Choroid plexus epithelial cell (primary cell): Measurements from ENCODE around the gene SLC22A1.

Experiments used
- DNase-seq: peaks from one replicate; pipeline ENCODE4 v3.0.0-alpha.2; 2010; ENCODE audit warnings: low read depth
- H3K4me3 ChIP-seq: 2 replicates; pipeline ENCODE4 v1.5.1; 2011; ENCODE audit warnings: low read depth, mild to moderate bottlenecking, control low read depth, low read length, moderate library complexity
- TF ChIP-seq, protein P1 (sequence below): conservative IDR thresholded peaks from 2 replicates; pipeline ENCODE4 v1.5.1; 2011; ENCODE audit warnings: low read depth, mild to moderate bottlenecking, control low read depth, inconsistent platforms, low read length, moderate library complexity

The SLC22A1 gene

DNA sequence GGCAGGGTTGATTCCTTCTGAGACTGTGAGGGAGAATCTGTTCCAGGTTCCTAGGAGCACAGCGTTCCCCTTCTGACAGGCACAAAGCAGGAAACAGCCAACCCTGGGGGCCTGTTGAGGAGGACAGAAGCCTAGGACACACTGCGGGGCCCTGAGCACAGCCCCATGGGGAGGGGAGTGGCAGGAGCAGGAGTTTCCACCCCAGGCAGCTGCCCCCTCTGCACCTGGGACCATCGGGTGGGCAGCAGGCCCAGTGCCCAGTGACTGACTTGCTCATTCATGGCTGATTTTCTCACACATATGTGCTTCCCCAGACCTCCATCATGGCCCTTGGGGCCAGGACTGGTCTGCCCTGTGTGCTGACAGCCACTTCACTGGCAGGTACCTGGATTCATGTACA, 6.2 kb upstream of the SLC22A1 start:
- H3K4me3 ChIP-seq = no peak overlapping the region
- DNase-seq = no peak
- TF ChIP-seq, protein P1, sequence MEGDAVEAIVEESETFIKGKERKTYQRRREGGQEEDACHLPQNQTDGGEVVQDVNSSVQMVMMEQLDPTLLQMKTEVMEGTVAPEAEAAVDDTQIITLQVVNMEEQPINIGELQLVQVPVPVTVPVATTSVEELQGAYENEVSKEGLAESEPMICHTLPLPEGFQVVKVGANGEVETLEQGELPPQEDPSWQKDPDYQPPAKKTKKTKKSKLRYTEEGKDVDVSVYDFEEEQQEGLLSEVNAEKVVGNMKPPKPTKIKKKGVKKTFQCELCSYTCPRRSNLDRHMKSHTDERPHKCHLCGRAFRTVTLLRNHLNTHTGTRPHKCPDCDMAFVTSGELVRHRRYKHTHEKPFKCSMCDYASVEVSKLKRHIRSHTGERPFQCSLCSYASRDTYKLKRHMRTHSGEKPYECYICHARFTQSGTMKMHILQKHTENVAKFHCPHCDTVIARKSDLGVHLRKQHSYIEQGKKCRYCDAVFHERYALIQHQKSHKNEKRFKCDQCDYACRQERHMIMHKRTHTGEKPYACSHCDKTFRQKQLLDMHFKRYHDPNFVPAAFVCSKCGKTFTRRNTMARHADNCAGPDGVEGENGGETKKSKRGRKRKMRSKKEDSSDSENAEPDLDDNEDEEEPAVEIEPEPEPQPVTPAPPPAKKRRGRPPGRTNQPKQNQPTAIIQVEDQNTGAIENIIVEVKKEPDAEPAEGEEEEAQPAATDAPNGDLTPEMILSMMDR = no peak

DNA sequence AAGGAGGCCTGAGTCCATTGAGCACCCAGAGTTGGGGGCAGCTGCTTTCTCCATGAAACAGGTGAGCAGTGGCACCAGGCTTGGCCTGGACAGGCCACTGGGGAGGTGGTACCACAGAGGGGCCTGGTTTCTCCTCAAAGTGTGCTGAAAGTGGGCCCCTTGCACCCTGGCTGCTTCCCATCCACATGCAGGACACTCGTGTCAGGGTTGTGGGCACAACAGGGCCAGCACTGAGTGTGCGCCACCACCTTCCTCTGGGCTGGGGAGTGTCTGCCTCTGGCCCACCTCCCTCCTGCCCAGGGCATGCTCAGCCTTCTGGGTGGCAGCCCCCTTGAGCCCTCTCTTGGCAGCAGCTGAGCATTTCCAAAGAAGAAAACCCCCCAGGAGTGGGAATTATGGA, 5.2 kb upstream of the SLC22A1 start:
- DNase-seq = no peak
- TF ChIP-seq, protein P1 = no peak
- H3K4me3 ChIP-seq = no peak overlapping the region

DNA sequence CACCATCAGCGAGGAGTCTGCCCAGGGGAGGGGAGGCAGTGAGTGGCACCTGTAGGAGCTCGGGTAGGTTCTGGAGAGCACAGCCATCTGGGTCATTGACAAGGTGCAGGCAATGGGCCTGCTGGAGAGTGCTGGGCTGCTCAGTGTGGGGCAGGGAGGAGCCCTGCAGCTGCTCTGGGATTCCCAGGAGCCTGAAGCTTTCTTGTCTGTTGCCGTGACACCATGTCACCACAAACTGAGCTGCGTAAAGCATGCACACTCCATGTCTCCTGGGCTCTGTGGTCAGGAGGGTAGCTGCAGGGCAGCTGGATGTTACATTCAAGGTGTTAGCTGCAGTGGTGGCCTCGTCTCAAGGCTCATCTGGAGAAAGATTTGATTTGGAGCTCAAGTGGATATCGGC, 4.5 kb upstream of the SLC22A1 start:
- TF ChIP-seq, protein P1 = no peak
- no peak for DNase-seq
- no peak overlapping the region for H3K4me3 ChIP-seq

DNA sequence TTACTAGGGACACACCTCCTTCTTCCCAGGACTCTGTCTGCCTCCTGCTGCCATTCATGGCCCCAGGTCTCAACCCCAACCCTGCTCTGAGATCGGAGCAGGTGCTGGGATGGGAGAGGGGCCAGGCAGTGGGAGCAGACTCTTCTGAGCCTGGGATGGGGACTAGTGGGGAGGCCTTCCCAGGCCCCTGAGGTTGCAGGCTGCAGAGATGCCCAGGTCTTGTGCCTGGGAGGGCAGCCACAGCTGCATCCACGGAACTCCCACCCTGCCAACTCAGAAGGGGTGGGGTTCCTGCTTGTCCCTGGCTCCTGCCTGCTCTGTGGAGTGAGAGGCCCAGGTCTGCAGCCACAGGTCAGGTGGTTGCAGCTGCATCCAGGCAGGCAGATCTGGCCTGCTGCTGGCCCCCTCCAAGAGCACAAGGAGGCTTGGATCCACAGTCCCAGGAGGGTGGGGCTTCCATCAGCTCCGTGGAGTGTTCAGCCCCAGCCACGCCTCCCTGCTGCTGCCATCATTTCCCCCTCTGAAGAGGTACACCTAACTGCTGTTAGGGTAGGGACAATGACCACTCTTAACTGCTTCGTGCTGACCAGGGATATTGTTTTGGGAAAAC, 2.9 kb upstream of the SLC22A1 start:
- H3K4me3 ChIP-seq = no peak overlapping the region
- TF ChIP-seq, protein P1 = no peak
- no peak for DNase-seq

DNA sequence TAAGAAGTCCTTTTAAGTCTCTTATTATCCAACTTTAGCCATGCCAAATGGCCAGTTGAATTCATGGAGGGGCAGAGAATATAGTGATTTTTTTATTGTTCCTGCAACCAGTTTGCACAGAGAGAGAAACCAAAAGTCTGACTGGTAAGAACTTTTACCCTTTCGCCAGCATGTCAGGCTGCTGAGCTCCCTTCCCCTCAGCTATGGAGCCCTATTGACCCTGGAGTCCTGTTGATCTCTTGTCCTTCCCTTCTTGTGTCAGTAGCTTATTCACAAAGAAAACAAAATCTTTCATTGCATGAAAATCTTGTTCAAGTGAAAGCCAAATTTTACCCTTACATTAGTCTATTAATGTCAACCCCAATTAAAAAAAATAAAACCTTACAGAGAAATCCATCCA, 1.5 kb upstream of the SLC22A1 start:
- DNase-seq = peak; percentile 50
- TF ChIP-seq, protein P1 = no peak
- H3K4me3 ChIP-seq = no peak overlapping the region

DNA sequence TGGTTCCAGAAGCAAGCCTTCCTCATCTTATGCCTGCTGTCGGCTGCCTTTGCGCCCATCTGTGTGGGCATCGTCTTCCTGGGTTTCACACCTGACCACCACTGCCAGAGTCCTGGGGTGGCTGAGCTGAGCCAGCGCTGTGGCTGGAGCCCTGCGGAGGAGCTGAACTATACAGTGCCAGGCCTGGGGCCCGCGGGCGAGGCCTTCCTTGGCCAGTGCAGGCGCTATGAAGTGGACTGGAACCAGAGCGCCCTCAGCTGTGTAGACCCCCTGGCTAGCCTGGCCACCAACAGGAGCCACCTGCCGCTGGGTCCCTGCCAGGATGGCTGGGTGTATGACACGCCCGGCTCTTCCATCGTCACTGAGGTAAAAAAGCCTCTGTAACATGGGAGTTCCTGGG, 366 bp downstream of the SLC22A1 start:
- no peak for DNase-seq
- TF ChIP-seq, protein P1 = no peak
- no peak overlapping the region for H3K4me3 ChIP-seq

DNA sequence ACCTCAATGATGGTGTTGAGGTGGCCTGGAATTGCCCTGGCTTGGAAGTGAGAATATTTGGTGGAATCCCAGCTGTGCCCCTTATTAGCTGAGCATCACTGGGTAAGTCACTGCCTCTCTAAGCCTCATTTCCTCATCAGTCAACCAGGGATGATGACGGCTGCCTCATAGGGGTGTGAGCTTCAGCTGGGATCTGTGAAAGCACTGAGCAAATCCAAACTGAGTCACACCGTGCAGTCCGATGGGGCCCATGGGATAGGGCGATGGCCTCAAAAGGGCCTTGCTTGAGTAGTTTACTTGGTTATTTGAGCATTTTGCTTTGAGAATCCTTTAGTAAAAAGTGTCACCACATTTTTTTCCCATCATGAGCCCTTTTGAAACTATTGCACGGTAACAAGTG, 1.1 kb downstream of the SLC22A1 start:
- no peak for DNase-seq
- H3K4me3 ChIP-seq = no peak overlapping the region
- TF ChIP-seq, protein P1 = no peak
